Kidney (tissue), 14 donors: ENCODE data around the gene VAT1L. TPM values are rescaled to one million over a fixed set of nuclear protein-coding genes. Genes with fewer than 3 reads are reported as not detected.

Source experiments
- DNase-seq, 5 donors: peaks; one replicate each; pipeline ENCODE4 v3.0.0-alpha.2; 2013 to 2020
- FAIRE-seq: peaks from 2 replicates; lab custom pipeline; 2012; peaks lifted over from hg19 to GRCh38; lab: Jason Lieb, UNC
- H3K27ac ChIP-seq, 2 donors: one replicate each; pipeline ENCODE4 v1.7.0; 2013; ENCODE audit warnings: low read depth in 2 of 2, low read length in 2 of 2, inconsistent platforms in 1 of 2
- H3K27me3 ChIP-seq: one replicate; pipeline ENCODE4 v1.7.1; 2013; ENCODE audit warnings: low read length, inconsistent platforms; ENCODE audit not compliant: control insufficient read depth, insufficient read depth
- H3K36me3 ChIP-seq, 3 donors: one replicate each; pipeline versions ENCODE4 v1.7.0 to v1.7.1; 2013; ENCODE audit warnings: low read length in 3 of 3, control low read depth in 1 of 3, inconsistent platforms in 1 of 3; ENCODE audit not compliant: insufficient read depth in 3 of 3, control insufficient read depth in 2 of 3
- H3K4me1 ChIP-seq, 3 donors: one replicate each; pipeline versions ENCODE4 v1.7.0 to v1.7.1; 2013; ENCODE audit warnings: low read length in 3 of 3, inconsistent platforms in 1 of 3, low read depth in 1 of 3; ENCODE audit not compliant: control insufficient read depth in 2 of 3, insufficient read depth in 2 of 3
- H3K4me3 ChIP-seq, 3 donors: one replicate each; pipeline versions ENCODE4 v1.7.0 to v1.8.1; 2013; ENCODE audit warnings: low read length in 3 of 3, control low read depth in 1 of 3, inconsistent platforms in 1 of 3
- H3K9ac ChIP-seq, 3 donors: one replicate each; pipeline versions ENCODE4 v1.7.0 to v1.7.1; 2013; ENCODE audit warnings: low read length in 3 of 3, control low read depth in 1 of 3, inconsistent platforms in 1 of 3
- H3K9me3 ChIP-seq, 3 donors: one replicate each; pipeline versions ENCODE4 v1.7.0 to v1.7.1; 2013; ENCODE audit warnings: low read length in 3 of 3, control low read depth in 1 of 3, inconsistent platforms in 1 of 3; ENCODE audit not compliant: control insufficient read depth in 2 of 3, insufficient read depth in 1 of 3
- intact Hi-C: fragments of 100-400 bp; cut with DNase I; formaldehyde crosslinking; loops from one replicate; pipeline ENCODE4 v1.11.1; 2022
- polyA plus RNA-seq: library from polyadenylated mRNA; stranded (reverse); fragments of 350-450 nt; fragmentation: Illumina TruSeq; extraction: RNeasy Lipid Tissue Mini Kit (QIAGEN cat#74804); gene quantifications from one replicate; pipeline ENCODE4 v1.2.3, GENCODE V29; 2014; ENCODE audit warnings: low read depth, low replicate concordance; ENCODE audit not compliant: insufficient read depth
- total RNA-seq: library from RNA; stranded (reverse); fragmentation: NEBNext Ultra II Directional; extraction: Animal tissue kit (Norgen Biotek cat#: 25700); gene quantifications from one replicate; pipeline ENCODE4 v1.2.1, GENCODE V29; 2021
- TF ChIP-seq, protein P1 (sequence below): IDR thresholded peaks from 3 replicates; pipeline ENCODE4 v1.5.1; 2012; ENCODE audit warnings: mild to moderate bottlenecking, moderate library complexity, borderline replicate concordance; ENCODE audit not compliant: insufficient read depth; ENCODE audit errors: extremely low read depth
- donor health status: control.
- donor health status: control.
- donor health status: control.
- donor health status: control.
- donor health status: control.
- donor health status: DM: yes; HTN: yes; CAD: no.
- donor health status: Normal renal cell carcinoma (clear cell type).

VAT1L gene
- total and polyA plus RNA-seq, 2 donors from 2014 or later: 0.85 to 4.5 TPM

GRCh38 chr16:78024159-78024558, 235.8 kb downstream of the VAT1L start:
- intact Hi-C loops: no loop called here
- Histone ChIP-seq H3K9ac (no peak overlapping the region), H3K9me3 (no peaks in the 10 kb centered on the region), H3K36me3 (no peaks in the 10 kb centered on the region), H3K27me3 (no peaks in the 10 kb centered on the region), H3K4me1 (no peaks in the 10 kb centered on the region), H3K27ac (no peak overlapping the region), H3K4me3 (no peak overlapping the region)
- no peak for DNase-seq
- FAIRE-seq: no peak
- TF ChIP-seq, protein P1, sequence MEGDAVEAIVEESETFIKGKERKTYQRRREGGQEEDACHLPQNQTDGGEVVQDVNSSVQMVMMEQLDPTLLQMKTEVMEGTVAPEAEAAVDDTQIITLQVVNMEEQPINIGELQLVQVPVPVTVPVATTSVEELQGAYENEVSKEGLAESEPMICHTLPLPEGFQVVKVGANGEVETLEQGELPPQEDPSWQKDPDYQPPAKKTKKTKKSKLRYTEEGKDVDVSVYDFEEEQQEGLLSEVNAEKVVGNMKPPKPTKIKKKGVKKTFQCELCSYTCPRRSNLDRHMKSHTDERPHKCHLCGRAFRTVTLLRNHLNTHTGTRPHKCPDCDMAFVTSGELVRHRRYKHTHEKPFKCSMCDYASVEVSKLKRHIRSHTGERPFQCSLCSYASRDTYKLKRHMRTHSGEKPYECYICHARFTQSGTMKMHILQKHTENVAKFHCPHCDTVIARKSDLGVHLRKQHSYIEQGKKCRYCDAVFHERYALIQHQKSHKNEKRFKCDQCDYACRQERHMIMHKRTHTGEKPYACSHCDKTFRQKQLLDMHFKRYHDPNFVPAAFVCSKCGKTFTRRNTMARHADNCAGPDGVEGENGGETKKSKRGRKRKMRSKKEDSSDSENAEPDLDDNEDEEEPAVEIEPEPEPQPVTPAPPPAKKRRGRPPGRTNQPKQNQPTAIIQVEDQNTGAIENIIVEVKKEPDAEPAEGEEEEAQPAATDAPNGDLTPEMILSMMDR: no peak

DNA sequence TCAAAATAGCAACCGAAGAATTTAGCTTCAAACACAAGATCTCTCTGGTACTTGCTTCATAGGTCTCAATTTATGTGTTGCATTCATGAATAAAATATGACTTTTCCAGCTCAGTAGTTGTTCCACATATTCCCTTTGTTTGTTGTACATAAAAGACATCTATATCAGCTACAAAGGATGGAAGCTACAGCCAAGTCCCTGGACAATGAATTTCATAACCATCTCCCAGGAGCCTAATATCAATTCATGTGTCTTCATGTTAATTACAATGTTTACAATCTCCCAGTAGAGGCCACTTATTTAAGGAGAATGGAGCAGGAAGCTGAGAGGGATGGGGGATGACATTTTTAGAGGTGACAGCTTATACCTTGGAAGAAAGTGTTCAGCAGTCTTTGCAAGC, 237.3 kb downstream of the VAT1L start:
- Histone ChIP-seq H3K27ac (no peak overlapping the region), H3K9me3 (no peaks in the 10 kb centered on the region), H3K4me3 (no peak overlapping the region), H3K4me1 (no peaks in the 10 kb centered on the region), H3K9ac (no peak overlapping the region), H3K36me3 (no peaks in the 10 kb centered on the region), H3K27me3 (no peaks in the 10 kb centered on the region)
- TF ChIP-seq, protein P1: no peak
- FAIRE-seq (no peak), DNase-seq (no peak)
- intact Hi-C loops: no loop called here

- Histone ChIP-seq H3K4me3 (no peak overlapping the region), H3K27ac (no peak overlapping the region), H3K27me3 (no peaks in the 10 kb centered on the region), H3K36me3 (no peaks in the 10 kb centered on the region), H3K9ac (no peak overlapping the region), H3K4me1 (no peaks in the 10 kb centered on the region), H3K9me3 (no peaks in the 10 kb centered on the region)
- TF ChIP-seq, protein P1: no peak
- FAIRE-seq: no peak
- intact Hi-C loops: no loop called here
- DNase-seq: no peak
Measured at GRCh38 chr16:78028018-78028417, 239.7 kb downstream of the VAT1L start.

Other genes with a start within 250 kb of the VAT1L start
- gene NUDT7, start 66.0 kb upstream of the VAT1L start, total RNA-seq: 7.6 TPM
- gene NUDT7, start 66.0 kb upstream of the VAT1L start, polyA plus RNA-seq: 43.8 TPM
- not detected for gene CLEC3A, start 234.0 kb downstream of the VAT1L start, total RNA-seq
- not detected for gene CLEC3A, start 234.0 kb downstream of the VAT1L start, polyA plus RNA-seq